Peyer's patch (tissue), 4 donors: ENCODE results near the gene CHRNA3.

Source experiments
- CTCF ChIP-seq, 6 experiments: fragments of 450-650 bp in 4 of 6; fragments of 200-600 bp in 2 of 6; sonication (generic) in 1 of 6; IDR thresholded peaks; one replicate each; pipeline ENCODE4 v1.5.1; 2017 to 2019; ENCODE audit warnings: antibody characterized with exemption in 6 of 6, mild to moderate bottlenecking in 3 of 6, moderate library complexity in 1 of 6
- POLR2A ChIP-seq, 2 donors: fragments of 450-650 bp; IDR thresholded peaks; one replicate each; pipeline ENCODE4 v1.5.1; 2017; ENCODE audit warnings: antibody characterized with exemption in 2 of 2, mild to moderate bottlenecking in 2 of 2, moderate library complexity in 2 of 2

- TF ChIP-seq CTCF (IDR thresholded peaks at IDR 0.05): no peak
- no peak for TF ChIP-seq POLR2A (IDR thresholded peaks at IDR 0.05)
These were observed 722 bp downstream of the CHRNA3 start for GRCh38 chr15:78620021-78620526.
